ENCODE data around the gene BLM.

DNA sequence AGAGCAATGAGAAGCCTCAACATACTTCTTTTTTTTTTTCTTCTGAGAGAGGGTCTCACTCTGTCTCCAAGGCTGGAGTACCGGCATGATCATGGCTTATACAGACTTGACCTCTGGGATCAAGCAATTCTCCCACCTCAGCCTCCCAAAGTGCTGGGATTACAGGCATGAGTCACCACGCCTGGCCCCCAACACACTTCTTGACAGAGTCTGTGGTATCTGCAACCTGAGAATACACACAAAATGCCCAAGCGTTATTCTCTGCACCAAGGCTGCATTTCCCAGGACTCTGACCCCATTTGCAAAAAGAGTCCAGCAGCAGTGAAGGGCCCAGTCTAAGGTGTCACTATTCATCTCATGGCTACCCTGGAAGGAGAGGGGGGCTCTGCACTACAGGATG, 42.7 kb upstream of the BLM start:
- TF ChIP-seq, protein P1, sequence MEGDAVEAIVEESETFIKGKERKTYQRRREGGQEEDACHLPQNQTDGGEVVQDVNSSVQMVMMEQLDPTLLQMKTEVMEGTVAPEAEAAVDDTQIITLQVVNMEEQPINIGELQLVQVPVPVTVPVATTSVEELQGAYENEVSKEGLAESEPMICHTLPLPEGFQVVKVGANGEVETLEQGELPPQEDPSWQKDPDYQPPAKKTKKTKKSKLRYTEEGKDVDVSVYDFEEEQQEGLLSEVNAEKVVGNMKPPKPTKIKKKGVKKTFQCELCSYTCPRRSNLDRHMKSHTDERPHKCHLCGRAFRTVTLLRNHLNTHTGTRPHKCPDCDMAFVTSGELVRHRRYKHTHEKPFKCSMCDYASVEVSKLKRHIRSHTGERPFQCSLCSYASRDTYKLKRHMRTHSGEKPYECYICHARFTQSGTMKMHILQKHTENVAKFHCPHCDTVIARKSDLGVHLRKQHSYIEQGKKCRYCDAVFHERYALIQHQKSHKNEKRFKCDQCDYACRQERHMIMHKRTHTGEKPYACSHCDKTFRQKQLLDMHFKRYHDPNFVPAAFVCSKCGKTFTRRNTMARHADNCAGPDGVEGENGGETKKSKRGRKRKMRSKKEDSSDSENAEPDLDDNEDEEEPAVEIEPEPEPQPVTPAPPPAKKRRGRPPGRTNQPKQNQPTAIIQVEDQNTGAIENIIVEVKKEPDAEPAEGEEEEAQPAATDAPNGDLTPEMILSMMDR (IDR thresholded peaks at IDR 0.05) = no peak
- TF ChIP-seq ZFX (IDR thresholded peaks at IDR 0.05; ENCODE audit: borderline replicate concordance) = no peak

Measured in 22Rv1 (cell line).